K562 (cell line): Measurements from ENCODE around the gene XRN2. TPM values are rescaled to one million over a fixed set of nuclear protein-coding genes. Genes with fewer than 3 reads are reported as not detected.

ENCODE experiments used
- ATAC-seq: fragments of 200-7000 bp; cut with Tn5 transposase; 3 replicates; pipeline ENCODE4 v1.9.1; 2020; ENCODE audit warnings: moderate library complexity
- BruUV-seq: library from RNA; stranded (reverse); fragments of 400-500 nt; replicated peaks from 2 replicates; lab custom pipeline; 2021; lab: Mats Ljungman, UMichigan
- CTCF ChIA-PET: fragments of 300-600 bp; formaldehyde crosslinking; extraction: SDS; loops from one replicate; lab custom pipeline; 2021; ENCODE audit warnings: low intra/inter-chr PET ratio; lab: Yijun Ruan, JAX
- POLR2A ChIA-PET: fragments of 300-600, 350-650 bp; sonication (Branson Sonifier 250); formaldehyde crosslinking; extraction: SDS; loops from one replicate; lab custom pipeline; 2021; ENCODE audit warnings: antibody characterized with exemption, inconsistent platforms; lab: Yijun Ruan, JAX
- DNase-seq, 4 experiments: peaks; one replicate each; pipeline versions ENCODE4 v3.0.0 to v3.0.0-alpha.2; 2011 to 2018; ENCODE audit warnings: low spot score in 3 of 4, mixed read lengths in 3 of 4; ENCODE audit errors: extremely low read depth in 1 of 4
- FAIRE-seq: peaks from 2 replicates; lab custom pipeline; 2011; peaks lifted over from hg19 to GRCh38; lab: Jason Lieb, UNC
- H2AFZ ChIP-seq: 2 replicates; pipeline ENCODE4 v1.6.0; 2011; ENCODE audit warnings: low read depth, low read length, control low read depth, inconsistent platforms
- H3K27ac ChIP-seq: fragments of 200-600 bp; 3 replicates; pipeline ENCODE4 v1.8.0; 2011; ENCODE audit warnings: low read depth, mild to moderate bottlenecking, control low read depth, inconsistent platforms, low read length, moderate library complexity, mixed read lengths; ENCODE audit errors: extremely low read depth
- H3K27me3 ChIP-seq, 2 experiments: fragments of 300-600 bp in 1 of 2; 2 replicates in 1 of 2; 3 replicates in 1 of 2; pipeline versions ENCODE4 v1.6.0 to v1.8.0; 2011; ENCODE audit warnings: inconsistent platforms in 2 of 2, low read length in 2 of 2, mild to moderate bottlenecking in 1 of 2, mixed read lengths in 1 of 2, moderate library complexity in 1 of 2; ENCODE audit not compliant: control insufficient read depth in 2 of 2, insufficient read depth in 2 of 2
- H3K36me3 ChIP-seq: fragments of 300-600 bp; 3 replicates; pipeline ENCODE4 v1.8.0; 2011; ENCODE audit warnings: mild to moderate bottlenecking, low read length, inconsistent platforms; ENCODE audit not compliant: control insufficient read depth, insufficient read depth
- H3K4me1 ChIP-seq, 2 experiments: fragments of 200-600 bp in 1 of 2; replicated peaks in 1 of 2; 2 replicates in 1 of 2; 3 replicates in 1 of 2; pipeline versions ENCODE4 v1.5.1 to v1.8.0; 2011; ENCODE audit warnings: inconsistent platforms in 2 of 2, low read length in 2 of 2, mild to moderate bottlenecking in 1 of 2, mixed read lengths in 1 of 2, moderate library complexity in 1 of 2; ENCODE audit not compliant: control insufficient read depth in 2 of 2, insufficient read depth in 2 of 2
- H3K4me2 ChIP-seq: 2 replicates; pipeline ENCODE4 v1.6.1; 2011; ENCODE audit warnings: low read length, control low read depth, inconsistent platforms, mixed read lengths; ENCODE audit not compliant: insufficient read depth
- H3K4me3 ChIP-seq: fragments of 200-600 bp; sonication (generic), shearing (Covaris generic); 2 replicates; pipeline ENCODE4 v1.5.1; 2016; ENCODE audit warnings: control low read depth, inconsistent platforms
- H3K79me2 ChIP-seq: fragments of 200-600 bp; 3 replicates; pipeline ENCODE4 v1.8.0; 2011; ENCODE audit warnings: low read length, inconsistent platforms; ENCODE audit not compliant: control insufficient read depth, insufficient read depth
- H3K9ac ChIP-seq, 2 experiments: 2 replicates each; pipeline versions ENCODE4 v1.6.0 to v1.6.1; 2011; ENCODE audit warnings: low read depth in 2 of 2, low read length in 2 of 2, control low read depth in 1 of 2, inconsistent platforms in 1 of 2, mild to moderate bottlenecking in 1 of 2, mixed read lengths in 1 of 2; ENCODE audit not compliant: insufficient read depth in 1 of 2
- H3K9me1 ChIP-seq: one replicate; pipeline ENCODE4 v1.6.0; 2011; ENCODE audit warnings: inconsistent platforms, mild to moderate bottlenecking, low read length, moderate library complexity; ENCODE audit not compliant: control insufficient read depth, insufficient read depth
- H3K9me3 ChIP-seq: replicated peaks from 2 replicates; pipeline ENCODE4 v1.5.1; 2011; ENCODE audit warnings: low read depth, low read length, inconsistent platforms; ENCODE audit not compliant: control insufficient read depth, insufficient read depth
- H4K20me1 ChIP-seq: replicated peaks from 2 replicates; pipeline ENCODE4 v1.6.1; 2011; ENCODE audit warnings: low read length, inconsistent platforms, mixed read lengths; ENCODE audit not compliant: control insufficient read depth, insufficient read depth
- ARID3A ChIP-seq: IDR thresholded peaks from 2 replicates; pipeline ENCODE4 v1.6.1; 2012; ENCODE audit warnings: low read depth, low read length, improper control_type of control experiment, borderline replicate concordance
- ILF3 ChIP-seq: fragments of 450-650 bp; IDR thresholded peaks from 2 replicates; pipeline ENCODE4 v1.6.1; 2018; ENCODE audit warnings: antibody characterized with exemption, mild to moderate bottlenecking, moderate library complexity, borderline replicate concordance
- MEF2D ChIP-seq: conservative IDR thresholded peaks from 2 replicates; pipeline ENCODE4 v1.6.1; 2016; ENCODE audit warnings: low read depth, missing genetic modification characterization, missing compliant biosample characterization
- ZKSCAN8 ChIP-seq: fragments of 200-800 bp; sonication (Bioruptor generic); IDR thresholded peaks from 2 replicates; pipeline ENCODE4 v1.6.1; 2016; ENCODE audit warnings: missing genetic modification characterization, missing compliant biosample characterization
- ZNF12 ChIP-seq: sonication (generic); formaldehyde crosslinking; IDR thresholded peaks from 2 replicates; pipeline ENCODE4 v1.4.0; 2020; ENCODE audit warnings: mild to moderate bottlenecking, missing genetic modification reagents
- ZNF316 ChIP-seq: fragments of 450-650 bp; IDR thresholded peaks from 2 replicates; pipeline ENCODE4 v1.6.1; 2016
- WGBS: fragments of 100-300 bp; shearing (Covaris generic); methylation state at CpG from one replicate; pipeline ENCODE4 v1.1.6; 2016; ENCODE audit warnings: low coverage, mixed read lengths; ENCODE audit not compliant: insufficient coverage; ENCODE audit errors: missing lambda C conversion rate; 5-methylcytosine and 5-hydroxymethylcytosine counted together
- in situ Hi-C: fragments of 300-500 bp; cut with MboI; formaldehyde crosslinking; loops from 4 replicates; pipeline ENCODE4 v1.15.0; 2018; ENCODE audit warnings: inconsistent platforms, mixed read lengths
- intact Hi-C: fragments of 100-400 bp; cut with micrococcal nuclease; formaldehyde crosslinking; loops from 2 replicates; pipeline ENCODE4 v1.14.2; 2022
- polyA plus RNA-seq, 8 experiments: library from polyadenylated mRNA; depleted of rRNA in 4 of 8; stranded (reverse) in 5 of 8; unstranded in 3 of 8; fragments of >200 nt; fragmentation: Nextera tagmentation in 2 of 8; fragmentation: Illumina TruSeq in 1 of 8; extraction: Ambion mirVana in 2 of 8; extraction: Trizol in 1 of 8; gene quantifications; 2 replicates each; pipeline versions ENCODE4 v1.2.1 to v1.2.3, GENCODE V29; 2011 to 2014; ENCODE audit warnings: inconsistent platforms in 1 of 8, missing spikeins in 1 of 8
- total RNA-seq, 7 experiments: library from RNA; depleted of rRNA in 6 of 7; stranded (reverse); fragments of >200 nt in 6 of 7; fragmentation: Illumina TruSeq in 2 of 7; extraction: Trizol in 2 of 7; gene quantifications; 2 replicates each; pipeline versions ENCODE4 v1.2.1 to v1.2.3, GENCODE V29; 2011 to 2021; ENCODE audit warnings: low replicate concordance in 1 of 7

The XRN2 gene
- total and polyA plus RNA-seq, 9 of the 15 experiments (the other 6 are each of a cell fraction or from before 2014, with no cell fraction given), result 41.8 to 67.3 (median 51.4) TPM

DNA sequence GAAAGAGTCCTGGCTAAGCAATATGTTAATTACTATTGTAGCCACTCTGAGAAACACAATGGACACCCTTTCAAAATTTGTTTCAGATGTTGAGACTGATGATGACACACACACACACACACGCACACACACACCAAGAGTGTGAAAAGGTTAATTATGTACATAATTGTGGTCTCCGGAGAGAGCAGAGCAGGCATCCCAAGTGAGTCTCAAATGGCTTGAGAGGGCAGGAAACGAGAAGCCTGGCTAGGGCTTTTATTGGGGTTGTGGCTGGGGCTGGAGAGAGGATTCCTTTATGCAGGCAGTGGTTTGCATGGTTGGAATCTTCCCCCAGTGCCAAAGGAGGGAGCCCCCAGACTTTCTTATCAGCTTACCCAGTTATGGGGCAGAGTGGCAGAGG lies 132.4 kb downstream of the XRN2 start:
- Histone ChIP-seq H3K9me3 (no peaks in the 10 kb centered on the region), H3K27ac (no peak overlapping the region), H3K4me2 (no peak overlapping the region), H3K27me3 (no peaks in the 10 kb centered on the region; a peak in 1 of 5 replicates), H3K36me3 (no peaks in the 10 kb centered on the region), H4K20me1 (no peaks in the 10 kb centered on the region), H3K4me3 (no peak overlapping the region), H3K4me1 (no peaks in the 10 kb centered on the region), H3K79me2 (no peaks in the 10 kb centered on the region), H3K9me1 (no peaks in the 10 kb centered on the region), H3K9ac (no peak overlapping the region), H2AFZ (no peak overlapping the region)
- intact Hi-C loops, result no loop called here
- 0% methylated on average over 3 of the region's 3 CpGs for WGBS
- ChIA-PET POLR2A (no interaction called here), CTCF (no interaction called here)
- FAIRE-seq, result no peak
- no peak for DNase-seq
- ATAC-seq, result no peak
- no TSS peak for BruUV-seq
- in situ Hi-C loops, result no loop called here
- TF ChIP-seq MEF2D (no peak), ZKSCAN8 (CRISPR knock-in tag) (no peak), ZNF12 (CRISPR knock-in tag) (no peak), ARID3A (no peak)

DNA sequence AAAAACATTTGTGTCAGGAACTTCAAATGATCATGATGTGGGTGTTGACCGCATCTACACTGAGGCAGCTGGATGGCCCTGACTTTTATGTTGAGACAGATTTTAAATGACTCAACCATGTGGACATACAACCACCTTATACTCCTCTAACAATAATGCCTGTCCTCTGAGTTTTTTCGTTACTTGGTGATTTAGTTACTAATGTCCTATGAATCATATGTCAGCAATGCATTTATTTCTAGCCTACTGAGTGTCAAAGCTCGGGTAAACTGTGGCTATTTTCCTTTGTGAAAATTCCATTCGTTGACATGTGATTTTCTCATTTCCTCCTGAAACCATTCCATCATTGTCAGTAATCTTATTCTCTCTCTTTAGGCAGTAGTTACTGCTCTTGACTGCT lies 133.1 kb downstream of the XRN2 start:
- no peaks in the 10 kb centered on the region for H3K9me1 ChIP-seq
- H3K36me3 ChIP-seq, result no peaks in the 10 kb centered on the region
- FAIRE-seq (no peak), DNase-seq (no peak), ATAC-seq (no peak)
- H3K27ac ChIP-seq, result no peak overlapping the region
- intact Hi-C loops, result no loop called here
- H4K20me1 ChIP-seq, result no peaks in the 10 kb centered on the region
- H2AFZ ChIP-seq, result no peak overlapping the region
- 0% methylated on average over 4 of the region's 4 CpGs for WGBS
- H3K4me3 ChIP-seq, result no peak overlapping the region
- H3K9ac ChIP-seq, result no peak overlapping the region
- H3K4me2 ChIP-seq, result no peak overlapping the region
- POLR2A ChIA-PET, result no interaction called here
- no peaks in the 10 kb centered on the region for H3K27me3 ChIP-seq
- H3K4me1 ChIP-seq, result no peaks in the 10 kb centered on the region
- CTCF ChIA-PET, result no interaction called here
- BruUV-seq, result no TSS peak
- no peaks in the 10 kb centered on the region for H3K9me3 ChIP-seq
- H3K79me2 ChIP-seq, result no peaks in the 10 kb centered on the region
- in situ Hi-C loops, result no loop called here
- TF ChIP-seq ZNF316 (no peak), ILF3 (no peak)
- TF ChIP-seq, all 486 proteins: peak for 0
